Esophagus muscularis mucosa (tissue), 4 donors: ENCODE measurements around the gene ICE1. TPM values are rescaled to one million over a fixed set of nuclear protein-coding genes. Genes with fewer than 3 reads are reported as not detected.

Experiments
- DNase-seq: peaks from one replicate; pipeline ENCODE4 v3.0.0-alpha.2; 2017; ENCODE audit errors: extremely low spot score
- H3K27ac ChIP-seq, 4 donors: fragments of 200-600 bp; sonication (generic); replicated peaks in 1 of 4; 1 replicate in 3 of 4; 2 replicates in 1 of 4; pipeline ENCODE4 v1.5.1; 2016 to 2019; ENCODE audit warnings: mild to moderate bottlenecking in 1 of 4
- H3K27me3 ChIP-seq, 4 donors: fragments of 200-600 bp; sonication (generic); one replicate each; pipeline versions ENCODE4 v1.5.1 to v1.6.0; 2016 to 2019
- H3K36me3 ChIP-seq, 4 donors: fragments of 200-600 bp; sonication (generic); one replicate each; pipeline ENCODE4 v1.5.1; 2016 to 2019
- H3K4me1 ChIP-seq, 4 donors: fragments of 200-600 bp; sonication (generic); one replicate each; pipeline ENCODE4 v1.5.1; 2016 to 2019
- H3K4me3 ChIP-seq, 4 donors: fragments of 200-600 bp; sonication (generic); 1 replicate in 2 of 4; 2 replicates in 2 of 4; pipeline ENCODE4 v1.5.1; 2016 to 2019; ENCODE audit warnings: mild to moderate bottlenecking in 4 of 4, moderate library complexity in 1 of 4
- H3K9me3 ChIP-seq, 4 donors: fragments of 200-600 bp; sonication (generic); 1 replicate in 3 of 4; 2 replicates in 1 of 4; pipeline ENCODE4 v1.5.1; 2016 to 2019
- EP300 ChIP-seq: sonication (generic); formaldehyde crosslinking; IDR thresholded peaks from one replicate; pipeline ENCODE4 v1.6.1; 2017; ENCODE audit warnings: antibody characterized with exemption
- POLR2A ChIP-seq: fragments of 450-650 bp; IDR thresholded peaks from one replicate; pipeline ENCODE4 v1.6.1; 2017; ENCODE audit warnings: antibody characterized with exemption, moderate library complexity, mild to moderate bottlenecking, low read depth
- POLR2AphosphoS5 ChIP-seq, 2 donors: sonication (generic); formaldehyde crosslinking; IDR thresholded peaks; one replicate each; pipeline ENCODE4 v1.6.1; 2017; ENCODE audit warnings: antibody characterized with exemption in 2 of 2
- WGBS: methylation state at CpG from one replicate; pipeline ENCODE4 v1.1.5; 2018; 5-methylcytosine and 5-hydroxymethylcytosine counted together
- intact Hi-C: fragments of 100-400 bp; cut with DNase I; formaldehyde crosslinking; loops from one replicate; pipeline ENCODE4 v1.15.1; 2023
- total RNA-seq, 4 donors: library from RNA; depleted of rRNA; stranded (reverse); fragments of >200 nt; gene quantifications; one replicate each; pipeline versions ENCODE4 v1.1.0 to v1.2.1, GENCODE V29; 2016
- TF ChIP-seq, protein P1 (sequence below), 3 experiments: fragments of 200-600 bp in 2 of 3; fragments of 450-650 bp in 1 of 3; sonication (generic) in 2 of 3; IDR thresholded peaks; one replicate each; pipeline ENCODE4 v1.5.1; 2017 to 2019; ENCODE audit warnings: antibody characterized with exemption in 3 of 3, mild to moderate bottlenecking in 2 of 3, moderate library complexity in 1 of 3

The ICE1 gene
- total RNA-seq, 4 donors from 2014 or later, result 27.6 to 31.6 (median 30.1) TPM

DNA sequence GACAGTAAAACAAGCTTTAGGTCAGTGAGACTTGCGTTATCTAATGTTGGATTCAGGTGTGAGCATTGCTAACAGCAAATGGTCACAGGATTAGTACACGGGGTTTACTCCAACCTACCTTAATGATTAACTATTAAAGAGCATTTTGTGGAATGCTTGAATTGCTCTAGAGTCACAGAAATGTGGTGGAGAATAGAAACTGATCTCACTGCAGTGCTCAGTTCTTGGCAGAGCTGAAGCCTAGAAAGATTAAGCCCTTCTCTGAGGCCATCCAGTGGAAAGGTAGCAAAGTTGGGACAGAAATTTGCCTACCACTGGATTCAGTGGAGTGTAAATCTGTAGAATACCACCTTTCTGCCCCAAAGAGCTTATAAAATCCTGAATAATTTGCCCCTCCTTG, 60.9 kb downstream of the ICE1 start:
- Histone ChIP-seq H3K27ac (no peak overlapping the region), H3K36me3 (peaks cover 4 to 64% (median 17%) of the 10 kb centered on the region in 4 donors), H3K9me3 (no peaks in the 10 kb centered on the region), H3K4me1 (no peaks in the 10 kb centered on the region), H3K27me3 (no peaks in the 10 kb centered on the region), H3K4me3 (no peak overlapping the region)
- DNase-seq, result no peak
- intact Hi-C loops, result no loop called here
- 86% methylated on average over 2 of the region's 2 CpGs for WGBS
- TF ChIP-seq POLR2A, result no peak
- TF ChIP-seq, protein P1, sequence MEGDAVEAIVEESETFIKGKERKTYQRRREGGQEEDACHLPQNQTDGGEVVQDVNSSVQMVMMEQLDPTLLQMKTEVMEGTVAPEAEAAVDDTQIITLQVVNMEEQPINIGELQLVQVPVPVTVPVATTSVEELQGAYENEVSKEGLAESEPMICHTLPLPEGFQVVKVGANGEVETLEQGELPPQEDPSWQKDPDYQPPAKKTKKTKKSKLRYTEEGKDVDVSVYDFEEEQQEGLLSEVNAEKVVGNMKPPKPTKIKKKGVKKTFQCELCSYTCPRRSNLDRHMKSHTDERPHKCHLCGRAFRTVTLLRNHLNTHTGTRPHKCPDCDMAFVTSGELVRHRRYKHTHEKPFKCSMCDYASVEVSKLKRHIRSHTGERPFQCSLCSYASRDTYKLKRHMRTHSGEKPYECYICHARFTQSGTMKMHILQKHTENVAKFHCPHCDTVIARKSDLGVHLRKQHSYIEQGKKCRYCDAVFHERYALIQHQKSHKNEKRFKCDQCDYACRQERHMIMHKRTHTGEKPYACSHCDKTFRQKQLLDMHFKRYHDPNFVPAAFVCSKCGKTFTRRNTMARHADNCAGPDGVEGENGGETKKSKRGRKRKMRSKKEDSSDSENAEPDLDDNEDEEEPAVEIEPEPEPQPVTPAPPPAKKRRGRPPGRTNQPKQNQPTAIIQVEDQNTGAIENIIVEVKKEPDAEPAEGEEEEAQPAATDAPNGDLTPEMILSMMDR (IDR thresholded peaks at IDR 0.05), result no peak

DNA sequence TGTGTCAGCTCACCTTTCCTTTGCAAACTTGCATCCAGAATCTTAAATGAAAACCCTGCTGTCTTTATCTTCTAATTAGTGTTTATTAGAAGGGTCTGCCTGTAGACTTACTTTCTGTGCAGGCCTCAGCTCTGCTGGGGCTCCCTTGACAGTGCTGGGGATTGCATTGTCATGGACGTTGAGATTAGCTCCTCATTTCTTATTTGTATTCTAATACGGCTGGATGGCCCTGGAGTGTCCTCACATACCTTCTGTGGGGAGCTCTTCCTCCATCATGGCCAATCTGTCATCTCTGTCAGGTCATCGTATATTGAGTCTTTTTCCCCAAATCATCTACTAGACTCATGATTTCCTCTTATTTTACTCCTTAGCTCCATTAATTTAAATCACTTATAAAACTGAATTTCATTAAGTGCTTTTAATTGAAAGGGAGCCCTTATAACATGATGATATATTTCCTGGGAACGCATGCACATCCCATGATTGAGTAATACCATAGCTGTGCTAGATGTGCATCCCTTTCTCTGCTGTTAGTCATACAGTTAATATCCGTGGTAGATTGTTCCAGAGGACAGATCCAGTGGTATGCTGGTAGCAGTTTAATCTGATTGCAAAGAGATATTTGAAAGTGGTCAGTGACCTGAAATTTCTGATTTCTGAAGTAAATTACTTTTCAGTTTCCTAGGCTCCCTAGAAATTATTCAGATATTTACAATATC, 61.6 kb downstream of the ICE1 start:
- no peaks in the 10 kb centered on the region for H3K4me1 ChIP-seq
- no peaks in the 10 kb centered on the region for H3K27me3 ChIP-seq
- H3K4me3 ChIP-seq, result no peak overlapping the region
- TF ChIP-seq, protein P1 (IDR thresholded peaks at IDR 0.05), result no peak
- TF ChIP-seq POLR2A (no peak), EP300 (no peak), POLR2AphosphoS5 (IDR thresholded peaks at IDR 0.05) (no peak)
- intact Hi-C loops, result no loop called here
- no peak overlapping the region for H3K27ac ChIP-seq
- DNase-seq, result no peak
- H3K36me3 ChIP-seq, result peaks cover 7 to 68% (median 19%) of the 10 kb centered on the region in 4 donors
- 77% methylated on average over 5 of the region's 5 CpGs for WGBS
- H3K9me3 ChIP-seq, result no peaks in the 10 kb centered on the region

DNA sequence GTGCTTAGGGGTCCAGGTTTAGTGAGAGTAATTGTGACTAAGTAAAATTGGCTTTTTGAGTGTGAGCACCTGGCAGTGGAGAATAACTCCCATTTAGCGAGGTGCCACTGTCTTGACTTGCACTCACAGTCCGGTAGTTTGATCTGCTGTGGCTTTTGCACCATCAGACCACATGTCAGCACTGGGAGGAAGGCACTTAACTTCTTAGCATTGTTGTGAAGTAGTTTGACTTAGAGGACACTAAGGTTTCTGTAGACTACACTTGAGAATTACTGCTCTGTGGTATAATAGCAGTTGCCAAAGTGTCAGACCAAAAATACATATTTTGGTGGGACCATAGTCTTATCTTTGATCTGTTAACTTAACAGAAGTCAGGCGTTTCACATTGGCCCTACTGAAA, 63.6 kb downstream of the ICE1 start:
- WGBS, result 93% methylated on average over 3 of the region's 3 CpGs
- TF ChIP-seq POLR2A (no peak), EP300 (no peak), POLR2AphosphoS5 (IDR thresholded peaks at IDR 0.05) (no peak)
- TF ChIP-seq, protein P1 (IDR thresholded peaks at IDR 0.05), result no peak
- peaks cover 11 to 79% (median 32%) of the 10 kb centered on the region in 4 donors for H3K36me3 ChIP-seq
- no peak for DNase-seq
- H3K27ac ChIP-seq, result no peak overlapping the region
- no peak overlapping the region for H3K4me3 ChIP-seq
- H3K9me3 ChIP-seq, result no peaks in the 10 kb centered on the region
- H3K4me1 ChIP-seq, result no peaks in the 10 kb centered on the region
- no peaks in the 10 kb centered on the region for H3K27me3 ChIP-seq
- intact Hi-C loops, result no loop called here

DNA sequence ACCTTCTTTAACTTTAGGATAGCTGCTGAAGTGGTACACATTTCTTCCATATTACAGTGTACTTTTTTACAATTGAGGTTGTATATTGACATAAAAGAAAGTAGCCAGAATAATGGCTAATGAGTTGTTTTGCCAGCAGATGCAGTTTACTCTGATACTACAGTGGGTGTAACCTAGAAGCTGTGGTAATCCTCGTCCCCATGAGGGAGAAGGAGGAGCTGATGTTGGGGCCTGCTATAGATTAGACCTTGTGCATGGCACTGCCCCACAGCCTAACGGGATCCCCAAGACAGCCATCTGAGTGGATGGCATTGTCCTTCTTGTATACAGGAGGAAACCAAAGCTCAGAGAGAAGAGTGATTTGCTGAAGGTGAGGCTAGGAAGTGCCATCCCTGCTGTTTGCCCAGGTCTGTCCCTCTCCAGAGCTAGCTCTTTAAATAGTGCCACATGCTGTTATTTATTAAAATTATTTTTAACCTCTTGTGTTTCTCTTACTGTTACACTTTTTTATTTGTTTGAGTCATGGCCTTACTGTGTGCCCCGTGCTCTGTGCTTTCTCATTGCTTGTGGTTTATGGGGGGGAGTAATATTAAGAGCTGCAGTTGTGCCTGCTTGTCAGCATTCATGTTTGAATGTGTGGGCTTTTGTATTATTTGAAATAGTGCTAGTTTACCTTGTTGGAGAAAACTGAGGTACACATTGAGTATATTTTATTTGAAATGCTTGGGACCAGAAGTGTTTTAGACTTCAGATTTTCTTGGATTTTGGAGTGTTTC, 65.3 kb downstream of the ICE1 start:
- intact Hi-C loops, result no loop called here
- Histone ChIP-seq H3K27me3 (no peaks in the 10 kb centered on the region), H3K27ac (no peak overlapping the region), H3K9me3 (no peaks in the 10 kb centered on the region), H3K36me3 (peaks cover 10 to 73% (median 32%) of the 10 kb centered on the region in 4 donors), H3K4me1 (peaks cover 0 to 7% (median 2%) of the 10 kb centered on the region in 4 donors), H3K4me3 (no peak overlapping the region)
- WGBS, result 65% methylated on average over 3 of the region's 3 CpGs
- DNase-seq, result no peak
- TF ChIP-seq POLR2AphosphoS5 (IDR thresholded peaks at IDR 0.05), result no peak
- no peak for TF ChIP-seq POLR2A
- no peak for TF ChIP-seq EP300
- TF ChIP-seq, protein P1 (IDR thresholded peaks at IDR 0.05), result no peak
